Activated naive CD4-positive, alpha-beta T cell treated with anti-CD3 and anti-CD28 coated beads, Interleukin-2, amount 50 U/mL, for 24 hours (primary cell): ENCODE measurements around the gene ATXN2.

Source experiments
- H3K27ac Mint-ChIP-seq: one replicate; pipeline ENCODE4 v1.8.0; 2021; ENCODE audit warnings: mild to moderate bottlenecking, mixed read lengths
- H3K27me3 Mint-ChIP-seq: one replicate; pipeline ENCODE4 v1.8.0; 2021; ENCODE audit warnings: mixed read lengths
- H3K36me3 Mint-ChIP-seq: one replicate; pipeline ENCODE4 v1.8.0; 2021; ENCODE audit warnings: mixed read lengths
- H3K4me1 Mint-ChIP-seq: one replicate; pipeline ENCODE4 v1.8.0; 2021; ENCODE audit warnings: mixed read lengths
- H3K4me3 Mint-ChIP-seq: one replicate; pipeline ENCODE4 v1.8.0; 2021; ENCODE audit warnings: mild to moderate bottlenecking, mixed read lengths
- H3K9me3 Mint-ChIP-seq: one replicate; pipeline ENCODE4 v1.8.0; 2021; ENCODE audit warnings: mixed read lengths

The ATXN2 gene

GRCh38 chr12:111419784-111420183 lies 179.3 kb downstream of the ATXN2 start:
- no peaks in the 10 kb centered on the region for H3K9me3 Mint-ChIP-seq
- peaks cover 37% of the 10 kb centered on the region for H3K4me1 Mint-ChIP-seq
- H3K27ac Mint-ChIP-seq: peak overlapping the region; percentile 30
- H3K36me3 Mint-ChIP-seq: peaks cover 7% of the 10 kb centered on the region
- no peak overlapping the region for H3K4me3 Mint-ChIP-seq
- H3K27me3 Mint-ChIP-seq: no peaks in the 10 kb centered on the region

- Mint-ChIP-seq H3K4me3 (no peak overlapping the region), H3K27me3 (no peaks in the 10 kb centered on the region), H3K27ac (no peak overlapping the region), H3K4me1 (peaks cover 41% of the 10 kb centered on the region), H3K36me3 (peaks cover 7% of the 10 kb centered on the region), H3K9me3 (no peaks in the 10 kb centered on the region)
Measured at GRCh38 chr12:111418594-111418880, 180.6 kb downstream of the ATXN2 start.

GRCh38 chr12:111417784-111418593 lies 181.1 kb downstream of the ATXN2 start:
- Mint-ChIP-seq H3K4me1 (peaks cover 45% of the 10 kb centered on the region), H3K27me3 (no peaks in the 10 kb centered on the region), H3K4me3 (no peak overlapping the region), H3K9me3 (no peaks in the 10 kb centered on the region), H3K27ac (no peak overlapping the region), H3K36me3 (peaks cover 9% of the 10 kb centered on the region)

- Mint-ChIP-seq H3K4me1 (peaks cover 49% of the 10 kb centered on the region), H3K9me3 (no peaks in the 10 kb centered on the region), H3K4me3 (no peak overlapping the region), H3K27ac (no peak overlapping the region), H3K27me3 (no peaks in the 10 kb centered on the region), H3K36me3 (peaks cover 7% of the 10 kb centered on the region)
Measured at GRCh38 chr12:111417290-111417689, 181.8 kb downstream of the ATXN2 start.

- no peaks in the 10 kb centered on the region for H3K9me3 Mint-ChIP-seq
- peaks cover 6% of the 10 kb centered on the region for H3K36me3 Mint-ChIP-seq
- H3K4me3 Mint-ChIP-seq: peak overlapping the region; percentile 19
- peak overlapping the region; percentile 36 for H3K27ac Mint-ChIP-seq
- H3K4me1 Mint-ChIP-seq: peaks cover 57% of the 10 kb centered on the region
- no peaks in the 10 kb centered on the region for H3K27me3 Mint-ChIP-seq
Measured at GRCh38 chr12:111414711-111415252, 184.3 kb downstream of the ATXN2 start.

- Mint-ChIP-seq H3K4me3 (peak overlapping the region; percentile 82), H3K27me3 (no peaks in the 10 kb centered on the region), H3K9me3 (no peaks in the 10 kb centered on the region), H3K27ac (peak overlapping the region; percentile 7), H3K36me3 (peaks cover 6% of the 10 kb centered on the region), H3K4me1 (peaks cover 64% of the 10 kb centered on the region)
Measured at GRCh38 chr12:111413442-111414086, 185.6 kb downstream of the ATXN2 start.

- Mint-ChIP-seq H3K4me1 (peaks cover 71% of the 10 kb centered on the region), H3K9me3 (no peaks in the 10 kb centered on the region), H3K27me3 (no peaks in the 10 kb centered on the region), H3K27ac (peak overlapping the region; percentile 98), H3K36me3 (peaks cover 6% of the 10 kb centered on the region), H3K4me3 (peak overlapping the region; percentile 82)
Measured at GRCh38 chr12:111412830-111413441, 186.2 kb downstream of the ATXN2 start.

GRCh38 chr12:111412007-111412829 lies 186.9 kb downstream of the ATXN2 start:
- peaks cover 6% of the 10 kb centered on the region for H3K36me3 Mint-ChIP-seq
- H3K27me3 Mint-ChIP-seq: no peaks in the 10 kb centered on the region
- H3K27ac Mint-ChIP-seq: peak overlapping the region; percentile 98
- H3K4me1 Mint-ChIP-seq: peaks cover 76% of the 10 kb centered on the region
- H3K4me3 Mint-ChIP-seq: peak overlapping the region; percentile 82
- no peaks in the 10 kb centered on the region for H3K9me3 Mint-ChIP-seq

- H3K36me3 Mint-ChIP-seq: peaks cover 3% of the 10 kb centered on the region
- peak overlapping the region; percentile 66 for H3K4me3 Mint-ChIP-seq
- H3K4me1 Mint-ChIP-seq: peaks cover 70% of the 10 kb centered on the region
- no peaks in the 10 kb centered on the region for H3K9me3 Mint-ChIP-seq
- H3K27ac Mint-ChIP-seq: peak overlapping the region; percentile 55
- no peaks in the 10 kb centered on the region for H3K27me3 Mint-ChIP-seq
Measured at GRCh38 chr12:111411185-111411764, 187.8 kb downstream of the ATXN2 start.

- peak overlapping the region; percentile 55 for H3K27ac Mint-ChIP-seq
- peaks cover 66% of the 10 kb centered on the region for H3K4me1 Mint-ChIP-seq
- peak overlapping the region; percentile 90 for H3K4me3 Mint-ChIP-seq
- H3K9me3 Mint-ChIP-seq: no peaks in the 10 kb centered on the region
- H3K36me3 Mint-ChIP-seq: peaks cover 3% of the 10 kb centered on the region
- H3K27me3 Mint-ChIP-seq: no peaks in the 10 kb centered on the region
Measured at GRCh38 chr12:111410431-111411184, 188.5 kb downstream of the ATXN2 start.

GRCh38 chr12:111409780-111410430 lies 189.2 kb downstream of the ATXN2 start:
- peaks cover 3% of the 10 kb centered on the region for H3K36me3 Mint-ChIP-seq
- peak overlapping the region; percentile 51 for H3K27ac Mint-ChIP-seq
- H3K4me1 Mint-ChIP-seq: peaks cover 62% of the 10 kb centered on the region
- peak overlapping the region; percentile 90 for H3K4me3 Mint-ChIP-seq
- H3K27me3 Mint-ChIP-seq: no peaks in the 10 kb centered on the region
- H3K9me3 Mint-ChIP-seq: no peaks in the 10 kb centered on the region

- Mint-ChIP-seq H3K27me3 (no peaks in the 10 kb centered on the region), H3K36me3 (peaks cover 3% of the 10 kb centered on the region), H3K4me3 (peak overlapping the region; percentile 90)
Measured at GRCh38 chr12:111409403-111409779, 189.7 kb downstream of the ATXN2 start.

GRCh38 chr12:111408686-111409402 lies 190.3 kb downstream of the ATXN2 start:
- Mint-ChIP-seq H3K27ac (peak overlapping the region; percentile 83), H3K36me3 (peaks cover 3% of the 10 kb centered on the region), H3K4me3 (peak overlapping the region; percentile 90), H3K27me3 (no peaks in the 10 kb centered on the region), H3K4me1 (peaks cover 62% of the 10 kb centered on the region), H3K9me3 (no peaks in the 10 kb centered on the region)

More at GRCh38 chr12:111409403-111409779, 189.7 kb downstream of the ATXN2 start:
- H3K9me3 Mint-ChIP-seq: no peaks in the 10 kb centered on the region
- peak overlapping the region; percentile 17 for H3K27ac Mint-ChIP-seq
- peaks cover 62% of the 10 kb centered on the region for H3K4me1 Mint-ChIP-seq
